ENCODE results near the gene CDYL.

CDYL gene

GRCh38 chr6:4772750-4773149 is 3.5 kb upstream of the CDYL start:
- TF ChIP-seq CTCF (conservative IDR thresholded peaks at IDR 0.05; ENCODE audit: low read depth, low read length): no peak
- H3K4me3 ChIP-seq (IDR thresholded peaks at IDR 0.05; ENCODE audit: insufficient read depth, low read depth, low read length): no peak overlapping the region
- peaks cover 1% of the 10 kb centered on the region for H3K4me1 ChIP-seq (ENCODE audit: low read depth, poor library complexity, severe bottlenecking)
- no peak overlapping the region for H3K4me2 ChIP-seq
- peaks cover 7% of the 10 kb centered on the region for H3K79me2 ChIP-seq (ENCODE audit: insufficient read depth, low read depth)
- H3K9ac ChIP-seq: no peak overlapping the region
- 0 out of 2 replicates have a peak, but pooled peaks cover 3% of the 10 kb centered on the region for H4K20me1 ChIP-seq (ENCODE audit: insufficient read depth)
- no peaks in the 10 kb centered on the region for H3K36me3 ChIP-seq (ENCODE audit: insufficient read depth)
- no peak overlapping the region for H2AFZ ChIP-seq (ENCODE audit: low read depth)
- no peak overlapping the region for H3K27ac ChIP-seq
- H3K27me3 ChIP-seq (ENCODE audit: insufficient read depth, low read depth): no peaks in the 10 kb centered on the region

GRCh38 chr6:4773181-4773580 is 3.0 kb upstream of the CDYL start:
- Histone ChIP-seq H3K4me2 (no peak overlapping the region), H3K27ac (no peak overlapping the region), H3K79me2 (ENCODE audit: insufficient read depth, low read depth) (peaks cover 11% of the 10 kb centered on the region), H2AFZ (ENCODE audit: low read depth) (no peak overlapping the region), H3K4me1 (ENCODE audit: low read depth, poor library complexity, severe bottlenecking) (peaks cover 5% of the 10 kb centered on the region), H3K27me3 (ENCODE audit: insufficient read depth, low read depth) (no peaks in the 10 kb centered on the region), H3K36me3 (ENCODE audit: insufficient read depth) (no peaks in the 10 kb centered on the region), H3K4me3 (IDR thresholded peaks at IDR 0.05; ENCODE audit: insufficient read depth, low read depth, low read length) (no peak overlapping the region), H3K9ac (no peak overlapping the region), H4K20me1 (ENCODE audit: insufficient read depth) (0 out of 2 replicates have a peak, but pooled peaks cover 6% of the 10 kb centered on the region)
- TF ChIP-seq CTCF (conservative IDR thresholded peaks at IDR 0.05; ENCODE audit: low read depth, low read length): no peak

GRCh38 chr6:4774296-4774695 is 1.9 kb upstream of the CDYL start:
- Histone ChIP-seq H3K79me2 (ENCODE audit: insufficient read depth, low read depth) (peaks cover 23% of the 10 kb centered on the region), H3K4me3 (IDR thresholded peaks at IDR 0.05; ENCODE audit: insufficient read depth, low read depth, low read length) (no peak overlapping the region), H3K9ac (no peak overlapping the region), H4K20me1 (ENCODE audit: insufficient read depth) (0 out of 2 replicates have a peak, but pooled peaks cover 6% of the 10 kb centered on the region), H3K27ac (no peak overlapping the region), H3K4me2 (no peak overlapping the region), H2AFZ (ENCODE audit: low read depth) (no peak overlapping the region), H3K27me3 (ENCODE audit: insufficient read depth, low read depth) (no peaks in the 10 kb centered on the region), H3K36me3 (ENCODE audit: insufficient read depth) (no peaks in the 10 kb centered on the region), H3K4me1 (ENCODE audit: low read depth, poor library complexity, severe bottlenecking) (peaks cover 16% of the 10 kb centered on the region)
- no peak for TF ChIP-seq CTCF (conservative IDR thresholded peaks at IDR 0.05; ENCODE audit: low read depth, low read length)

GRCh38 chr6:4774715-4775493 is 1.3 kb upstream of the CDYL start:
- Histone ChIP-seq H3K4me2 (peak overlapping the region; percentile 39; the same call in 1 of the 2 replicates), H3K79me2 (ENCODE audit: insufficient read depth, low read depth) (peaks cover 29% of the 10 kb centered on the region), H4K20me1 (ENCODE audit: insufficient read depth) (0 out of 2 replicates have a peak, but pooled peaks cover 6% of the 10 kb centered on the region), H3K36me3 (ENCODE audit: insufficient read depth) (no peaks in the 10 kb centered on the region), H3K9ac (peak overlapping the region; percentile 44; the same call in 1 of the 2 replicates), H3K4me1 (ENCODE audit: low read depth, poor library complexity, severe bottlenecking) (peaks cover 22% of the 10 kb centered on the region), H2AFZ (ENCODE audit: low read depth) (peak overlapping the region; percentile 87), H3K27me3 (ENCODE audit: insufficient read depth, low read depth) (no peaks in the 10 kb centered on the region), H3K4me3 (IDR thresholded peaks at IDR 0.05; ENCODE audit: insufficient read depth, low read depth, low read length) (no peak overlapping the region), H3K27ac (no peak overlapping the region)
- no peak for TF ChIP-seq CTCF (conservative IDR thresholded peaks at IDR 0.05; ENCODE audit: low read depth, low read length)
